ENCODE measurements around the gene CRYBG3. TPM values are rescaled to one million over a fixed set of nuclear protein-coding genes. Genes with fewer than 3 reads are reported as not detected.

Gene CRYBG3
- total and polyA plus RNA-seq, 5 donors = 9.5 to 23.4 (median 22.7) TPM

- no peak for DNase-seq
- Histone ChIP-seq H3K9me3 (ENCODE audit: control insufficient read depth, low read length) (no peaks in the 10 kb centered on the region), H3K4me3 (ENCODE audit: low read length) (no peak overlapping the region), H3K4me1 (ENCODE audit: control insufficient read depth, insufficient read depth, low read length) (no peaks in the 10 kb centered on the region), H3K27ac (ENCODE audit: low read length) (no peak overlapping the region), H3K27me3 (ENCODE audit: control insufficient read depth, insufficient read depth) (no peaks in the 10 kb centered on the region)
- 61% methylated on average over 6 of the region's 6 CpGs for WGBS
- intact Hi-C loops (cut with DNase I) = no loop called here
- peak in 1 of 2 donors; percentile 53 for ATAC-seq
These were observed 50.2 kb downstream of the CRYBG3 start for GRCh38 chr3:97871801-97872524.

- Histone ChIP-seq H3K4me3 (ENCODE audit: low read length) (no peak overlapping the region), H3K27ac (ENCODE audit: low read length) (no peak overlapping the region), H3K9me3 (ENCODE audit: control insufficient read depth, low read length) (no peaks in the 10 kb centered on the region), H3K27me3 (ENCODE audit: control insufficient read depth, insufficient read depth) (no peaks in the 10 kb centered on the region), H3K4me1 (ENCODE audit: control insufficient read depth, insufficient read depth, low read length) (no peaks in the 10 kb centered on the region)
- DNase-seq (no peak), ATAC-seq (no peak)
- intact Hi-C loops (cut with DNase I) = no loop called here
- WGBS = 91% methylated on average over 1 of the region's 1 CpG
These were observed 50.8 kb downstream of the CRYBG3 start for GRCh38 chr3:97872525-97873042.

- ATAC-seq (no peak), DNase-seq (no peak)
- H3K4me3 ChIP-seq (ENCODE audit: low read length) = no peak overlapping the region
- no peaks in the 10 kb centered on the region for H3K27me3 ChIP-seq (ENCODE audit: control insufficient read depth, insufficient read depth)
- intact Hi-C loops (cut with DNase I) = no loop called here
- H3K27ac ChIP-seq (ENCODE audit: low read length) = no peak overlapping the region
- peaks cover 3% of the 10 kb centered on the region for H3K4me1 ChIP-seq (ENCODE audit: control insufficient read depth, insufficient read depth, low read length)
- H3K9me3 ChIP-seq (ENCODE audit: control insufficient read depth, low read length) = no peaks in the 10 kb centered on the region
These were observed 58.5 kb downstream of the CRYBG3 start for GRCh38 chr3:97880267-97880666.

DNA sequence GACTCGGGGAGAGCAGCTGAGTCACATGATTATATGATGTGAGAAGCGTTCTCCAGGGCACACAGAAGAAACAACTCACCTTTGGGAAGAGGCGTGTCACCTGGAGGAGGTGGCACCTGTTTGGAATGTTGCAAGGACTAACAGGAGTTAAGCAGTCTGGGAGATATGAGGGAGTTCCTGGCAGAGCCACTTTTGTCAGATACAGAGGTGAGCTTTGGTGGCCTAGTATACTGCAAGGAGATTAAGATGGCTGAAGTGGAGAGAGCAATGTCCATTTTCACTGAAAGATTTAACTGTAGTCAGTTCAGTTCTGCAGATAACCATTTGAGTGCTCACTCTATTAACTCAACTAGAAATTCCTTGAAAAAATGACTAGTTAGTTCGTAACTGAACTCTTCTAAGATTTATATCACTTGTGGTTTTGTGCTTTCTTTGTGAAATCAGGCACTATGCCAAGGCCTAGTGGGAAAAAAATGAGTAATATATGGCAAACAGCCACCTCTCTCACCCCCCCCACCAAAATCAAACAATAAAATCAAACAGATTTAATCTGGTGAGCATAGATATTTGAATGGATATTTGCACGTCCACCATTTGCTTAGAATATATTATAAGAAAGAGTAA lies 61.3 kb downstream of the CRYBG3 start:
- peak overlapping the region; percentile 50 for H3K27ac ChIP-seq (ENCODE audit: low read length)
- WGBS = 64% methylated on average over 5 of the region's 5 CpGs
- intact Hi-C loops (cut with DNase I) = no loop called here

DNA sequence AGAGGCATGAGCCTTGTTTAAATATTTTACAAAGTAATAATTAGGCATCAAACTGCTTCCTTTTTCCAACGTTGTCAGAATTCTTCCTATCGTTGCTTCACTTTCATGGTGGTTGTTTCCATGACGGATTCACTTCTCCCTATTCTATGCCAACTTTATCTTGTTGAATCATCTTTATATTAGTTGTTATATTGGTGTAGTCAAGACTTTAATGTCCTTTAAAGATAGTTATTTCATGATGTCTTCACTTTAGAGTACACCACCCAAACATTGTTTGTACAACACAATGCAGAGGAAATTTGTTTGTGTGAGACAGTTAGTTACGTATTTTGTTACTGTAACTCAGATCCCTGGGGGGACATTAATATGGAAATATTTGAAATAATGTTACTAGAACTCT lies 61.9 kb downstream of the CRYBG3 start:
- intact Hi-C loops (cut with DNase I) = no loop called here
- ATAC-seq (no peak), DNase-seq (no peak)
- Histone ChIP-seq H3K9me3 (ENCODE audit: control insufficient read depth, low read length) (no peaks in the 10 kb centered on the region), H3K4me1 (ENCODE audit: control insufficient read depth, insufficient read depth, low read length) (peaks cover 4% of the 10 kb centered on the region), H3K4me3 (ENCODE audit: low read length) (no peak overlapping the region), H3K27me3 (ENCODE audit: control insufficient read depth, insufficient read depth) (no peaks in the 10 kb centered on the region), H3K27ac (ENCODE audit: low read length) (no peak overlapping the region)
- 48% methylated on average over 4 of the region's 4 CpGs for WGBS

More for the DNA sequence above, 61.3 kb downstream of the CRYBG3 start:
- no peak for ATAC-seq
- Histone ChIP-seq H3K4me3 (ENCODE audit: low read length) (no peak overlapping the region), H3K4me1 (ENCODE audit: control insufficient read depth, insufficient read depth, low read length) (peaks cover 4% of the 10 kb centered on the region), H3K9me3 (ENCODE audit: control insufficient read depth, low read length) (no peaks in the 10 kb centered on the region), H3K27me3 (ENCODE audit: control insufficient read depth, insufficient read depth) (no peaks in the 10 kb centered on the region)
- no peak for DNase-seq

- 61% methylated on average over 2 of the region's 2 CpGs for WGBS
- ATAC-seq = no peak
- H3K9me3 ChIP-seq (ENCODE audit: control insufficient read depth, low read length) = no peaks in the 10 kb centered on the region
- DNase-seq = no peak
- H3K4me1 ChIP-seq (ENCODE audit: control insufficient read depth, insufficient read depth, low read length) = peaks cover 4% of the 10 kb centered on the region
- no peaks in the 10 kb centered on the region for H3K27me3 ChIP-seq (ENCODE audit: control insufficient read depth, insufficient read depth)
- no peak overlapping the region for H3K4me3 ChIP-seq (ENCODE audit: low read length)
- H3K27ac ChIP-seq (ENCODE audit: low read length) = no peak overlapping the region
- intact Hi-C loops (cut with DNase I) = loop anchor here in 1 of 4 donors (5.0 kb wide), 1 partner anchor 62 kb away; the partner anchor contains the start of gene CRYBG3
These were observed 62.8 kb downstream of the CRYBG3 start for GRCh38 chr3:97884586-97885123.

GRCh38 chr3:97885931-97886824 lies 64.4 kb downstream of the CRYBG3 start:
- Histone ChIP-seq H3K4me3 (ENCODE audit: low read length) (no peak overlapping the region), H3K27ac (ENCODE audit: low read length) (no peak overlapping the region), H3K4me1 (ENCODE audit: control insufficient read depth, insufficient read depth, low read length) (peaks cover 4% of the 10 kb centered on the region), H3K9me3 (ENCODE audit: control insufficient read depth, low read length) (no peaks in the 10 kb centered on the region), H3K27me3 (ENCODE audit: control insufficient read depth, insufficient read depth) (no peaks in the 10 kb centered on the region)
- ATAC-seq (peak in 1 of 2 donors; percentile 75), DNase-seq (no peak)
- WGBS = 47% methylated on average over 3 of the region's 3 CpGs
- intact Hi-C loops (cut with DNase I) = loop anchor here in 1 of 4 donors (5.0 kb wide), 1 partner anchor 64 kb away; the partner anchor contains the start of gene CRYBG3

- DNase-seq (no peak), ATAC-seq (no peak)
- Histone ChIP-seq H3K27me3 (ENCODE audit: control insufficient read depth, insufficient read depth) (no peaks in the 10 kb centered on the region), H3K27ac (ENCODE audit: low read length) (no peak overlapping the region), H3K4me3 (ENCODE audit: low read length) (no peak overlapping the region), H3K4me1 (ENCODE audit: control insufficient read depth, insufficient read depth, low read length) (peaks cover 1% of the 10 kb centered on the region), H3K9me3 (ENCODE audit: control insufficient read depth, low read length) (no peaks in the 10 kb centered on the region)
- intact Hi-C loops (cut with DNase I) = loop anchor here in 1 of 4 donors (5.0 kb wide), 1 partner anchor 68 kb away; the partner anchor contains the start of gene CRYBG3
- WGBS = 90% methylated on average over 3 of the region's 3 CpGs
These were observed 68.0 kb downstream of the CRYBG3 start for GRCh38 chr3:97889814-97890213.

DNA sequence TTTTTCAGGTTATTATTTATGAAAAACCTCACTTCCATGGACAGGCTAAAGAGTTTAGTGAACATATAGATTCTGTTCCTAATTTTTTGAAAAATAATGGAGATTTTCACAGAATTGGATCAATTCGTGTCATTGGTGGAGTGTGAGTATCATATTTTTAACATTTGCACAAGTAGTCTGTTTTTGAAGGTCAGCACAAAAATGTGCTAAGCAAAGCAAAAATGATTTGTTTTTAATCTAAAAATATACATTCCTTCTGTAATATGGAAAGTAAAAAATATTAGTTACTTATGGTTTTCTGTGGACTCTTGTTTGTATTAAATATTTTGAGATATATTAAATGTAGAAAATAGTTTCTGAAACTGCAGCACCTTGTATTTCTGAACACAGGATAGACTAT lies 71.0 kb downstream of the CRYBG3 start:
- no peaks in the 10 kb centered on the region for H3K9me3 ChIP-seq (ENCODE audit: control insufficient read depth, low read length)
- WGBS = 90% methylated on average over 1 of the region's 1 CpG
- H3K4me3 ChIP-seq (ENCODE audit: low read length) = no peak overlapping the region
- H3K27me3 ChIP-seq (ENCODE audit: control insufficient read depth, insufficient read depth) = no peaks in the 10 kb centered on the region
- DNase-seq (no peak), ATAC-seq (no peak)
- intact Hi-C loops (cut with DNase I) = no loop called here
- no peak overlapping the region for H3K27ac ChIP-seq (ENCODE audit: low read length)
- no peaks in the 10 kb centered on the region for H3K4me1 ChIP-seq (ENCODE audit: control insufficient read depth, insufficient read depth, low read length)

- ATAC-seq (no peak), DNase-seq (no peak)
- WGBS = 88% methylated on average over 3 of the region's 3 CpGs
- H3K9me3 ChIP-seq (ENCODE audit: control insufficient read depth, low read length) = no peaks in the 10 kb centered on the region
- no peaks in the 10 kb centered on the region for H3K27me3 ChIP-seq (ENCODE audit: control insufficient read depth, insufficient read depth)
- no peaks in the 10 kb centered on the region for H3K4me1 ChIP-seq (ENCODE audit: control insufficient read depth, insufficient read depth, low read length)
- no peak overlapping the region for H3K4me3 ChIP-seq (ENCODE audit: low read length)
- intact Hi-C loops (cut with DNase I) = no loop called here
- no peak overlapping the region for H3K27ac ChIP-seq (ENCODE audit: low read length)
These were observed 73.4 kb downstream of the CRYBG3 start for GRCh38 chr3:97895216-97895615.
